ENCODE measurements around the gene COA1. TPM values are rescaled to one million over a fixed set of nuclear protein-coding genes. Genes with fewer than 3 reads are reported as not detected.

Gene COA1
- polyA plus RNA-seq, 3 donors, result 25.6 to 57.8 (median 56.2) TPM

- Histone ChIP-seq H3K27me3 (ENCODE audit: control insufficient read depth in 2 of 2, insufficient read depth in 2 of 2, low read length in 2 of 2) (no peaks in the 10 kb centered on the region), H3K36me3 (replicated peaks in 1 of 2; ENCODE audit: control insufficient read depth in 1 of 2, insufficient read depth in 2 of 2, low read length in 2 of 2) (no peaks in the 10 kb centered on the region), H3K79me2 (ENCODE audit: insufficient read depth, low read length) (peaks cover 65% of the 10 kb centered on the region), H4K20me1 (ENCODE audit: insufficient read depth, low read length) (no peaks in the 10 kb centered on the region), H3K4me1 (ENCODE audit: control insufficient read depth in 1 of 2, insufficient read depth in 2 of 2, low read length in 2 of 2) (peaks cover 83 to 94% of the 10 kb centered on the region in 2 donors), H3K4me2 (replicated peaks; ENCODE audit: extremely low read depth, low read length, poor library complexity, severe bottlenecking) (no peak overlapping the region), H3K4me3 (replicated peaks in 1 of 3; ENCODE audit: low read depth in 2 of 3, low read length in 3 of 3) (no peak overlapping the region), H3K9ac (ENCODE audit: insufficient read depth, low read length, poor library complexity, severe bottlenecking) (no peak overlapping the region), H3K27ac (ENCODE audit: low read depth in 1 of 2, low read length in 2 of 2) (no peak overlapping the region), H2AFZ (ENCODE audit: insufficient read depth, low read depth, low read length, poor library complexity, severe bottlenecking) (no peak overlapping the region), H3K9me3 (replicated peaks in 1 of 2; ENCODE audit: control insufficient read depth in 1 of 2, insufficient read depth in 1 of 2, low read length in 2 of 2) (no peaks in the 10 kb centered on the region)
- H3K27ac Mint-ChIP-seq, result peak overlapping the region in 4 of 7 donors; percentile 9 to 73 (median 24)
- no peak overlapping the region for H3K4me3 Mint-ChIP-seq
- H3K4me1 Mint-ChIP-seq, result peaks cover 80% of the 10 kb centered on the region
- no CpG with 5 or more reads among the region's 5 CpGs for WGBS (ENCODE audit: insufficient coverage)
- no peak for TF ChIP-seq CTCF (IDR thresholded peaks at IDR 0.05)
- no peaks in the 10 kb centered on the region for H3K9me3 Mint-ChIP-seq
- intact Hi-C loops (cut with micrococcal nuclease), result no loop called here
- DNase-seq, result no peak
- H3K27me3 Mint-ChIP-seq (ENCODE audit: low read depth in 3 of 3), result no peaks in the 10 kb centered on the region
- peaks cover 12 to 17% of the 10 kb centered on the region in 2 donors for H3K36me3 Mint-ChIP-seq
These were observed 31.5 kb upstream of the COA1 start for GRCh38 chr7:43760861-43761260.

DNA sequence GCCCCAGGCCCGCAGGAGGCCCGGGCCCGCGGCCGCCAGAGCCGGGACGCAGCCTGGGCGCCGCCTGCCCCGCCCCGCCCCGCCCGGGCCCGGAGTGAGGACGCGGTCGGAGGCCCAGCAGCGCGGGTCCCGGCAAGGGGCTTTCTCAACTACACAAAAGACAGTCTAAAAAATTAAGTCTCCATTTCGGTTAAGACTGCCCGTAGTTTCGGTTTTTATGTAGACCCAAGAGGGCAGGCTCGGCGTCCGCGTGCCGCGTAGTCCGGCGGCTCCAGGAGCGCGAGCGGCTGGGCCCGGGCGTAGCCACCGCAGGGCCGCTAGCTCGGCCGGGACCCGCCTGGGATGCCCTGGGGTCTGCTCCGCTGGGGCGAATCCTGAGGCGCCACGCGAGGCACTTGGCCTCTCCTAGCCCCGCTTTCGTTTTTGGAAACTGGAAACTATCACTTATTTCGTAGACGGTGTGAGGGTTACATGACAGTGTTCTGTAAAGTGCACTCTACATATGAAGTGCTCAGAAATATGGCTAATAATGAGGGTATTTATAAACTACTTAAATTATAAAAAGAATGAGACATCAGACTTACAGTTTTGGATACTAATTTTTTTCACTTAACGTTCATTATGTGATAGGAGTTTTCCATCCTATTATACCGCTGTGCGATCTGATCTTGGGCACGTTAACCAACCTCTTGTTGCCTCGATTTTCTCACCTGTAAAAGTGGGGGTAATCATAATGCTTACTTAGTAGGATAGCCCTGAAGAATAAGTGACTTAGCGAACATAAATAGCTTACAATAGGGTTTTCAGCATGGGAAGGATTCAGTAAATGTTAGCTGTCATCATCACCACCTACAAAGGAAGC is 29.7 kb upstream of the COA1 start:
- H3K27ac Mint-ChIP-seq, result peak overlapping the region; percentile 18 to 90 (median 72)
- peaks cover 15 to 17% of the 10 kb centered on the region in 2 donors for H3K36me3 Mint-ChIP-seq
- TF ChIP-seq CTCF (IDR thresholded peaks at IDR 0.05), result no peak
- peak overlapping the region; percentile 94 for H2AFZ ChIP-seq (ENCODE audit: insufficient read depth, low read depth, low read length, poor library complexity, severe bottlenecking)
- no peaks in the 10 kb centered on the region for H3K36me3 ChIP-seq (replicated peaks in 1 of 2; ENCODE audit: control insufficient read depth in 1 of 2, insufficient read depth in 2 of 2, low read length in 2 of 2)
- peaks cover 0 to 3% (median under 1%) of the 10 kb centered on the region in 3 donors for H3K27me3 Mint-ChIP-seq (ENCODE audit: low read depth in 3 of 3)
- H3K79me2 ChIP-seq (ENCODE audit: insufficient read depth, low read length), result peaks cover 51% of the 10 kb centered on the region
- H3K27ac ChIP-seq (ENCODE audit: low read depth in 1 of 2, low read length in 2 of 2), result peak overlapping the region; percentile 19 to 92
- DNase-seq, result peak in 2 of 3 donors; percentile 28 to 37
- H3K4me2 ChIP-seq (replicated peaks; ENCODE audit: extremely low read depth, low read length, poor library complexity, severe bottlenecking), result peak overlapping the region; percentile 89
- H3K4me1 ChIP-seq (ENCODE audit: control insufficient read depth in 1 of 2, insufficient read depth in 2 of 2, low read length in 2 of 2), result peaks cover 78 to 91% of the 10 kb centered on the region in 2 donors
- H3K4me1 Mint-ChIP-seq, result peaks cover 75% of the 10 kb centered on the region
- H3K9me3 Mint-ChIP-seq, result no peaks in the 10 kb centered on the region
- H3K4me3 Mint-ChIP-seq, result peak overlapping the region; percentile 83 to 94
- H3K4me3 ChIP-seq (replicated peaks in 1 of 3; ENCODE audit: low read depth in 2 of 3, low read length in 3 of 3), result peak overlapping the region; percentile 51 to 98 (median 90)
- H3K9me3 ChIP-seq (replicated peaks in 1 of 2; ENCODE audit: control insufficient read depth in 1 of 2, insufficient read depth in 1 of 2, low read length in 2 of 2), result no peaks in the 10 kb centered on the region
- no peaks in the 10 kb centered on the region for H3K27me3 ChIP-seq (ENCODE audit: control insufficient read depth in 2 of 2, insufficient read depth in 2 of 2, low read length in 2 of 2)
- intact Hi-C loops (cut with micrococcal nuclease), result loop anchor here in 1 of 2 donors (10.0 kb wide), 1 partner anchor 76 kb away; no protein-coding TSS in a partner anchor
- no peaks in the 10 kb centered on the region for H4K20me1 ChIP-seq (ENCODE audit: insufficient read depth, low read length)
- H3K9ac ChIP-seq (ENCODE audit: insufficient read depth, low read length, poor library complexity, severe bottlenecking), result peak overlapping the region; percentile 90
- 0% methylated on average over 38 of the region's 56 CpGs for WGBS (ENCODE audit: insufficient coverage)
